ENCODE data around the gene CHURC1. TPM values are rescaled to one million over a fixed set of nuclear protein-coding genes. Genes with fewer than 3 reads are reported as not detected.

CHURC1 gene
- total RNA-seq, 1 donor from 2014 or later, result 31.9 TPM

DNA sequence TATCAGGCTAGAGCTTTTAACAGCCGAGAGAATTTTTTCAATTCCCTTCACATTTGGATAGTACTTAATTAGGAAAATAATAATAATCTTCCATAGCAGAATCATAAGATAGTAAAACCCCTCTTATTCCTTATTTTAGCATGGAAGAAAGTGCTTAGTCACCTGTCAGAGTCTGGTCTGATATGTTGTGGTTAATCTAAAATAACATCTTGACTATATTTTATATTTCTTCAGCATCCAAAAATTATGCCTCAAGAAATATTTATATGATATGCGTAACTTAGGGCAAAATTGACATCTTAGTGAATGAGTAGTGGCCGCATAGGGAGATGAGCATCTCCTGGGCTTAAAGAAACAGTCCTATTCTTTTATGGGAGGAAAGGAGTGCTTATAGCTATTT is 12.8 kb downstream of the CHURC1 start:
- no peaks in the 10 kb centered on the region for H3K9me3 ChIP-seq
- intact Hi-C loops (cut with DNase I), result no loop called here
- H3K4me1 ChIP-seq, result peaks cover 4 to 28% of the 10 kb centered on the region in 2 donors
- no peaks in the 10 kb centered on the region for H3K27me3 ChIP-seq
- H3K27ac ChIP-seq, result no peak overlapping the region
- DNase-seq (ENCODE audit: low spot score in 2 of 2), result no peak
- peaks cover 23 to 37% of the 10 kb centered on the region in 2 donors for H3K36me3 ChIP-seq
- H3K4me3 ChIP-seq, result no peak overlapping the region
- TF ChIP-seq, protein P1, sequence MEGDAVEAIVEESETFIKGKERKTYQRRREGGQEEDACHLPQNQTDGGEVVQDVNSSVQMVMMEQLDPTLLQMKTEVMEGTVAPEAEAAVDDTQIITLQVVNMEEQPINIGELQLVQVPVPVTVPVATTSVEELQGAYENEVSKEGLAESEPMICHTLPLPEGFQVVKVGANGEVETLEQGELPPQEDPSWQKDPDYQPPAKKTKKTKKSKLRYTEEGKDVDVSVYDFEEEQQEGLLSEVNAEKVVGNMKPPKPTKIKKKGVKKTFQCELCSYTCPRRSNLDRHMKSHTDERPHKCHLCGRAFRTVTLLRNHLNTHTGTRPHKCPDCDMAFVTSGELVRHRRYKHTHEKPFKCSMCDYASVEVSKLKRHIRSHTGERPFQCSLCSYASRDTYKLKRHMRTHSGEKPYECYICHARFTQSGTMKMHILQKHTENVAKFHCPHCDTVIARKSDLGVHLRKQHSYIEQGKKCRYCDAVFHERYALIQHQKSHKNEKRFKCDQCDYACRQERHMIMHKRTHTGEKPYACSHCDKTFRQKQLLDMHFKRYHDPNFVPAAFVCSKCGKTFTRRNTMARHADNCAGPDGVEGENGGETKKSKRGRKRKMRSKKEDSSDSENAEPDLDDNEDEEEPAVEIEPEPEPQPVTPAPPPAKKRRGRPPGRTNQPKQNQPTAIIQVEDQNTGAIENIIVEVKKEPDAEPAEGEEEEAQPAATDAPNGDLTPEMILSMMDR (IDR thresholded peaks at IDR 0.05), result no peak

DNA sequence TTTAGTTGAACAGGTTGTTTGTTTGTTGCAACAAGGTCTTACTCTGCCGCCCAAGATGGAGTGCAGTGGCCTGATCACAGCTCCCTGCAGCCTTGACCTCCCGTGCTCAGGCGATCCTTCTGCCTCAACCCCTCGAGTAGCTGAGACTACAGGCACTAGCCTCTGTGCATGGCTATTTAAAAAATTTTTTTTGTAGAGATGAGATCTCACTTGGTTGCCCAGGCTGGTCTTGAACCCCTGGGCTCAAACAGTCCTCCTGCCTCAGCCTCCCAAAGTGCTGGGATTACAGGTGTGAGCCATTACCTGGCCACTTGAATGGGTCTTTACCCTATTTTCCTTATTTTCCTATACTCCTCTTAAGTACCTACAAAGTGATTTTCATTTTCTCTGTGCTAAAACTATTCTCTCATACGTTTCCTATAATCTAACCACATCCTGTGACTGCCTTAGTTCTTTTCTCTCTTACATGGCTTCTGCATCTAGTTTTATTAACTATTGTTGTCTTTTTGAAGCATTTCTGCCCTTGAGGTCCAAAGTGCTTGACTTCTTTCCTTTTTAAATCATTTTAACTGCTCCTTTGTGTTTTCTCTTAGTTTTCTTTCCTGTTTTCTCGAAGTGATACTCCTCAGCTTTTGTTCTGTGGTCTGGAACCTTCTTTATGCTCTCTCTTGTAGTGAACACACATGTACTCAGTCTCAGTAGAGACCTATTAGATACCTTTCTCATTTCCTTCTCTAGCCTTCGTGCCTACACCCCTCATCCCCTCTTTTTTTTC is 14.2 kb downstream of the CHURC1 start:
- Histone ChIP-seq H3K4me1 (peaks cover 4 to 28% of the 10 kb centered on the region in 2 donors), H3K36me3 (peaks cover 23 to 50% of the 10 kb centered on the region in 2 donors), H3K27ac (peak overlapping the region; percentile 31 to 63), H3K4me3 (no peak overlapping the region), H3K9me3 (no peaks in the 10 kb centered on the region), H3K27me3 (no peaks in the 10 kb centered on the region)
- TF ChIP-seq, protein P1 (IDR thresholded peaks at IDR 0.05), result no peak
- intact Hi-C loops (cut with DNase I), result no loop called here
- no peak for DNase-seq (ENCODE audit: low spot score in 2 of 2)

DNA sequence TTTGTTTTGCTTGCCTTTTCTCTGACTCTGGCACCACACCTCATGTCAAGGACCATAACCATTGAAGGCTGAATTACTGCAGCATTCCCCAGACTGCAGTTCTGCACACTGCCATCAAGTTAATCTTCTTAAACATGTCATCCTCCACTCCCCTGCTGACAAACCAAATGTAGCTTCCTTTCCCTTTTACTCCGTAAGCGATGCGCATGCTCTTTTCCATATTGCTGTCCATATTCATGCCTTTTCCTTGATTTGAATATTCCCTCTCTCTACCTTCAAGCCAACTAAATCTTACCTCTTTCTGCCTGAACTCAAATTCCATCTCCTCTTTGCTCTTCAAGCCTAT is 14.7 kb downstream of the CHURC1 start:
- Histone ChIP-seq H3K27ac (peak overlapping the region; percentile 31 to 63), H3K4me3 (no peak overlapping the region), H3K36me3 (peaks cover 23 to 54% of the 10 kb centered on the region in 2 donors), H3K9me3 (no peaks in the 10 kb centered on the region), H3K27me3 (no peaks in the 10 kb centered on the region), H3K4me1 (peaks cover 4 to 28% of the 10 kb centered on the region in 2 donors)
- TF ChIP-seq, protein P1 (IDR thresholded peaks at IDR 0.05), result no peak
- no peak for DNase-seq (ENCODE audit: low spot score in 2 of 2)
- intact Hi-C loops (cut with DNase I), result no loop called here

DNA sequence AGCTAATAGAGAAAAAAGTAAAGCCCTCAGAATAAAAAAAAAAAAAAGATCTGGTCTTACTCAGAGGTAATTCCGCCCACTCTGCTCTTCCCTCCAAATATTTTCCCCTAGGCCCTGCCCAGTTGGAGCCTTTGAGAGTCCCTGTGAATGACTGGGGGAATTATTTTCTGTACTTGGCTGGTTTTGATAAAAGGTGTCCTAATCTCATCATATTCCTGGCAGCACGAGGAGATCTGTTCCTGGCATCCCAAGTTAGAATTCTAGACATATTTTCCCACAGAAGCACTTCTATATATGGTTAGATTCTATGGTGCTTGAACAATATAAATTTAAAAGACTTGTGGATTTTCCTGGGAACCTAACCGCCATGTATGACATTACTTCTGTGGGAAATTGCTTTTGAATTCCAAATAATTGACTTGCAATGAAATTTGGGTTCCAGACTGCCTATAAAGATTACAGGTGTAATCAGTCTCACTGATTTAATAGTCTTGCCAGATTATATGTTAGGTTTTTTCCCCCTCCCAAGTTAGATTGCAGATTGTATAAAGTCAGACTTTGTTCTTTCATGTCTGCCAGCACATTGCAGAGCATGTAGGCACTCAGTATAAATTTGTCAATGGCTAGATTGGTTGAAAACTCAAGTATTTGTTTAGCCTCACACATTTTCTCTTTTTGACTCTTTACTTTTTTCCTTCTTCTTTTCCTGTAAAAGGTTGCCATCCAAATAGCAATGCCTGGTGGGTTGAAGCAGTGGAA is 16.0 kb downstream of the CHURC1 start:
- no peak for DNase-seq (ENCODE audit: low spot score in 2 of 2)
- TF ChIP-seq, protein P1 (IDR thresholded peaks at IDR 0.05), result no peak
- Histone ChIP-seq H3K36me3 (peaks cover 23 to 46% of the 10 kb centered on the region in 2 donors), H3K4me3 (no peak overlapping the region), H3K27me3 (no peaks in the 10 kb centered on the region), H3K27ac (peak overlapping the region; percentile 31 to 63), H3K9me3 (no peaks in the 10 kb centered on the region), H3K4me1 (peaks cover 4 to 29% of the 10 kb centered on the region in 2 donors)
- intact Hi-C loops (cut with DNase I), result no loop called here

DNA sequence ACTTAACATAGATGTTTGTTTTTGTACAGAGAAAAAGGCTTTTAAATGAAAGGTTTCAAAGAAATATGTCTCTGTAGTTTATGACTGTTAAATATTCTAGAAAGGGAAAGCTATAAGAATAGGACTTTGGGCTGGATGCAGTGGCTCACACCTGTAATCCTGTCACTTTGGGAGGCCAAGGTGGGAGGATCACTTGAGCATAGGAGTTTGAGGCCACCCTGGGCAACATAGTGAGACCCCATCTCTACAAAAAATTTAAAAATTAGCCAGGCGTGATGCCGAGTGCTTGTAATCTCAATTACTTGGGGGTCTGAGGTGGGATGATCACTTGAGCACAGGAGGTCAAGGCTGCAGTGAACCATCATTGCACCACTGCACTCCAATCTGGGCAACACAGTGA is 16.9 kb downstream of the CHURC1 start:
- intact Hi-C loops (cut with DNase I), result no loop called here
- Histone ChIP-seq H3K27ac (peak overlapping the region; percentile 31 to 63), H3K27me3 (no peaks in the 10 kb centered on the region), H3K4me3 (no peak overlapping the region), H3K36me3 (peaks cover 23 to 39% of the 10 kb centered on the region in 2 donors), H3K4me1 (peaks cover 4 to 31% of the 10 kb centered on the region in 2 donors), H3K9me3 (no peaks in the 10 kb centered on the region)
- DNase-seq (ENCODE audit: low spot score in 2 of 2), result no peak
- TF ChIP-seq, protein P1 (IDR thresholded peaks at IDR 0.05), result no peak
